HG02642 (cell line): Measurements from ENCODE around the gene HMX2.
"Not testable (repeated sequence)": the region's sequence is repeated elsewhere in the genome, so short reads cannot be mapped to it uniquely, and the experiment has no call there.

ENCODE experiments used
- ATAC-seq: cut with Tn5 transposase; IDR thresholded peaks from one replicate; pipeline ENCODE4 v1.9.1; 2021; ENCODE audit warnings: mild to moderate bottlenecking; ENCODE audit not compliant: unreplicated experiment, poor library complexity

The HMX2 gene

GRCh38 chr10:123150271-123150985 is 2.5 kb downstream of the HMX2 start:
- ATAC-seq: no peak

- ATAC-seq: no peak
These were observed 3.2 kb downstream of the HMX2 start for GRCh38 chr10:123150986-123151736.

GRCh38 chr10:123151737-123152135 is 3.8 kb downstream of the HMX2 start:
- no peak for ATAC-seq

GRCh38 chr10:123153486-123154091 is 5.7 kb downstream of the HMX2 start:
- no peak for ATAC-seq

GRCh38 chr10:123154092-123154710 is 6.3 kb downstream of the HMX2 start, which contains the start of gene BUB3:
BUB3 (plus strand) TSS chr10:123154402; CDS start chr10:123154918, 516 bp downstream.
- ATAC-seq: peak; percentile 94

GRCh38 chr10:123154711-123155505 is 7.0 kb downstream of the HMX2 start:
- peak; percentile 62 for ATAC-seq

GRCh38 chr10:123156078-123156477 is 8.1 kb downstream of the HMX2 start:
- ATAC-seq: no peak

- no peak for ATAC-seq
These were observed 9.3 kb downstream of the HMX2 start for GRCh38 chr10:123157210-123157609.

GRCh38 chr10:123158682-123159081 is 10.7 kb downstream of the HMX2 start:
- ATAC-seq: no peak

GRCh38 chr10:123160311-123160980 is 12.5 kb downstream of the HMX2 start:
- ATAC-seq: no peak

- ATAC-seq: no peak
These were observed 16.4 kb downstream of the HMX2 start for GRCh38 chr10:123164319-123164718.

GRCh38 chr10:123165445-123166072 is 17.6 kb downstream of the HMX2 start:
- ATAC-seq: no peak

GRCh38 chr10:123166618-123167017 is 18.7 kb downstream of the HMX2 start:
- no peak for ATAC-seq

- ATAC-seq: no peak
These were observed 23.0 kb downstream of the HMX2 start for GRCh38 chr10:123170961-123171360.

- not testable (repeated sequence) for ATAC-seq
These were observed 23.7 kb downstream of the HMX2 start for GRCh38 chr10:123171616-123172015.

GRCh38 chr10:123175389-123176387 is 27.8 kb downstream of the HMX2 start:
- ATAC-seq: no peak

GRCh38 chr10:123178390-123178789 is 30.5 kb downstream of the HMX2 start:
- not testable (repeated sequence) for ATAC-seq
